Measurements from ENCODE around the gene MPG. TPM values are rescaled to one million over a fixed set of nuclear protein-coding genes. Genes with fewer than 3 reads are reported as not detected.
A peak's percentile ranks its signal among the peaks of the same experiment; 100 is the strongest.

The MPG gene
- total RNA-seq, 5 donors from 2014 or later (not counting 1 experiment from before 2014, with no cell fraction given) = 18.3 to 48.2 (median 38.7) TPM

- no peaks in the 10 kb centered on the region for H3K9me3 Mint-ChIP-seq
Measured at GRCh38 chr16:92431-93339, 14.7 kb downstream of the MPG start.

GRCh38 chr16:94918-95265 is 16.9 kb downstream of the MPG start:
- H3K4me3 ChIP-seq (ENCODE audit: control insufficient read depth in 1 of 2, extremely low read depth in 1 of 2, low read length in 1 of 2) = no peak overlapping the region
- peaks cover 8 to 26% of the 10 kb centered on the region in 2 donors for H3K36me3 ChIP-seq (ENCODE audit: control insufficient read depth in 2 of 2, extremely low read depth in 1 of 2, insufficient read depth in 1 of 2, low read length in 1 of 2)
- Mint-ChIP-seq H3K4me3 (no peak overlapping the region), H3K27me3 (no peaks in the 10 kb centered on the region), H3K27ac (no peak overlapping the region), H3K4me1 (peaks cover 5 to 8% (median 8%) of the 10 kb centered on the region in 3 donors), H3K36me3 (peaks cover 14% of the 10 kb centered on the region), H3K9me3 (no peaks in the 10 kb centered on the region)
- CTCF ChIA-PET = interaction anchor here in 1 of 2 donors (0.7 kb wide), 1 partner anchor 1120 kb away, joined by 10 read pairs; no protein-coding TSS in a partner anchor
- no CpG with 5 or more reads among the region's 5 CpGs for WGBS (ENCODE audit: insufficient coverage)
- DNase-seq (no peak), ATAC-seq (replicated peaks in 1 of 4) (no peak)
- POLR2A ChIA-PET = no interaction called here
- no peaks in the 10 kb centered on the region for H3K9me3 ChIP-seq
- H3K4me1 ChIP-seq (ENCODE audit: control insufficient read depth in 1 of 2, extremely low read depth in 1 of 2, insufficient read depth in 2 of 2, low read length in 2 of 2) = peaks cover 0 to 10% of the 10 kb centered on the region in 2 experiments
- no peak overlapping the region for H3K27ac ChIP-seq (ENCODE audit: low read length)
- H3K27me3 ChIP-seq (replicated peaks in 1 of 2; ENCODE audit: control insufficient read depth in 2 of 2, extremely low read depth in 1 of 2, insufficient read depth in 2 of 2, low read length in 1 of 2) = no peaks in the 10 kb centered on the region

More at GRCh38 chr16:92431-93339, 14.7 kb downstream of the MPG start:
- ATAC-seq (replicated peaks in 1 of 4) (no peak), DNase-seq (no peak)
- Mint-ChIP-seq H3K4me1 (peaks cover 5 to 7% (median 7%) of the 10 kb centered on the region in 3 donors), H3K36me3 (peaks cover 6% of the 10 kb centered on the region), H3K27ac (no peak overlapping the region), H3K4me3 (no peak overlapping the region), H3K27me3 (no peaks in the 10 kb centered on the region)
- no peak overlapping the region for H3K4me3 ChIP-seq (ENCODE audit: control insufficient read depth in 1 of 2, extremely low read depth in 1 of 2, low read length in 1 of 2)
- no peaks in the 10 kb centered on the region for H3K9me3 ChIP-seq
- no peak overlapping the region for H3K27ac ChIP-seq (ENCODE audit: low read length)
- peaks cover 0 to 10% of the 10 kb centered on the region in 2 experiments for H3K4me1 ChIP-seq (ENCODE audit: control insufficient read depth in 1 of 2, extremely low read depth in 1 of 2, insufficient read depth in 2 of 2, low read length in 2 of 2)
- no peaks in the 10 kb centered on the region for H3K27me3 ChIP-seq (replicated peaks in 1 of 2; ENCODE audit: control insufficient read depth in 2 of 2, extremely low read depth in 1 of 2, insufficient read depth in 2 of 2, low read length in 1 of 2)
- ChIA-PET CTCF (no interaction called here), POLR2A (no interaction called here)
- 98% methylated on average over 13 of the region's 15 CpGs for whole genome bisulfite sequencing (ENCODE audit: insufficient coverage)
- peaks cover 10 to 32% of the 10 kb centered on the region in 2 donors for H3K36me3 ChIP-seq (ENCODE audit: control insufficient read depth in 2 of 2, extremely low read depth in 1 of 2, insufficient read depth in 1 of 2, low read length in 1 of 2)

GRCh38 chr16:96935-97381 is 18.9 kb downstream of the MPG start:
- H3K27ac ChIP-seq (ENCODE audit: low read length) = no peak overlapping the region
- H3K27me3 Mint-ChIP-seq = no peaks in the 10 kb centered on the region
- no peak overlapping the region for H3K27ac Mint-ChIP-seq
- H3K36me3 Mint-ChIP-seq = peaks cover 8% of the 10 kb centered on the region
- ChIA-PET CTCF (interaction anchor here (0.5 to 2.2 kb wide), 16 partner anchors 10 to 416 kb away, joined by 3 to 19 read pairs (median 4); partner anchors contain the start of genes FAM234A (in 1 of the 2), HBQ1 (in 1 of the 2), POLR3K (in 1 of the 2) and SNRNP25 (in 1 of the 2)), POLR2A (no interaction called here)
- H3K36me3 ChIP-seq (ENCODE audit: control insufficient read depth in 2 of 2, extremely low read depth in 1 of 2, insufficient read depth in 1 of 2, low read length in 1 of 2) = peaks cover 8 to 20% of the 10 kb centered on the region in 2 donors
- peaks cover 5 to 8% (median 8%) of the 10 kb centered on the region in 3 donors for H3K4me1 Mint-ChIP-seq
- ATAC-seq (replicated peaks in 1 of 4) (peak; percentile 93 to 99 (median 96)), DNase-seq (peak; percentile 78 to 94 (median 86))
- H3K4me1 ChIP-seq (ENCODE audit: control insufficient read depth in 1 of 2, extremely low read depth in 1 of 2, insufficient read depth in 2 of 2, low read length in 2 of 2) = peaks cover 0 to 10% of the 10 kb centered on the region in 2 experiments
- no peak overlapping the region for H3K4me3 ChIP-seq (ENCODE audit: control insufficient read depth in 1 of 2, extremely low read depth in 1 of 2, low read length in 1 of 2)
- H3K27me3 ChIP-seq (replicated peaks in 1 of 2; ENCODE audit: control insufficient read depth in 2 of 2, extremely low read depth in 1 of 2, insufficient read depth in 2 of 2, low read length in 1 of 2) = no peaks in the 10 kb centered on the region
- H3K9me3 ChIP-seq = no peaks in the 10 kb centered on the region
- no peak overlapping the region for H3K4me3 Mint-ChIP-seq
- H3K9me3 Mint-ChIP-seq = no peaks in the 10 kb centered on the region
- 9% methylated on average over 8 of the region's 11 CpGs for WGBS (ENCODE audit: insufficient coverage)

- ChIA-PET POLR2A (no interaction called here), CTCF (interaction anchor here (0.7 to 2.1 kb wide), 8 partner anchors 11 to 416 kb away, joined by 3 to 11 read pairs (median 4); partner anchors contain the start of gene HBQ1 (in 1 of the 2))
- no peak overlapping the region for H3K4me3 Mint-ChIP-seq
- Histone ChIP-seq H3K27me3 (replicated peaks in 1 of 2; ENCODE audit: control insufficient read depth in 2 of 2, extremely low read depth in 1 of 2, insufficient read depth in 2 of 2, low read length in 1 of 2) (no peaks in the 10 kb centered on the region), H3K4me1 (ENCODE audit: control insufficient read depth in 1 of 2, extremely low read depth in 1 of 2, insufficient read depth in 2 of 2, low read length in 2 of 2) (peaks cover 0 to 10% of the 10 kb centered on the region in 2 experiments), H3K9me3 (no peaks in the 10 kb centered on the region), H3K27ac (ENCODE audit: low read length) (no peak overlapping the region), H3K36me3 (ENCODE audit: control insufficient read depth in 2 of 2, extremely low read depth in 1 of 2, insufficient read depth in 1 of 2, low read length in 1 of 2) (peaks cover 2 to 16% of the 10 kb centered on the region in 2 donors), H3K4me3 (ENCODE audit: control insufficient read depth in 1 of 2, extremely low read depth in 1 of 2, low read length in 1 of 2) (no peak overlapping the region)
- DNase-seq (no peak), ATAC-seq (replicated peaks in 1 of 4) (no peak)
- H3K27ac Mint-ChIP-seq = no peak overlapping the region
- no peaks in the 10 kb centered on the region for H3K9me3 Mint-ChIP-seq
- H3K36me3 Mint-ChIP-seq = peaks cover 12% of the 10 kb centered on the region
- H3K4me1 Mint-ChIP-seq = peaks cover 5 to 8% (median 8%) of the 10 kb centered on the region in 3 donors
- WGBS (ENCODE audit: insufficient coverage) = 89% methylated on average over 8 of the region's 8 CpGs
- H3K27me3 Mint-ChIP-seq = no peaks in the 10 kb centered on the region
Measured at GRCh38 chr16:97822-98221, 19.8 kb downstream of the MPG start.

GRCh38 chr16:100989-101388 is 23.0 kb downstream of the MPG start:
- peaks cover 15% of the 10 kb centered on the region for H3K36me3 Mint-ChIP-seq
- ChIA-PET CTCF (no interaction called here), POLR2A (no interaction called here)
- 95% methylated on average over 4 of the region's 5 CpGs for WGBS (ENCODE audit: insufficient coverage)
- H3K4me3 Mint-ChIP-seq = no peak overlapping the region
- H3K36me3 ChIP-seq (ENCODE audit: control insufficient read depth in 2 of 2, extremely low read depth in 1 of 2, insufficient read depth in 1 of 2, low read length in 1 of 2) = peaks cover 2 to 25% of the 10 kb centered on the region in 2 donors
- H3K9me3 ChIP-seq = no peaks in the 10 kb centered on the region
- H3K4me1 Mint-ChIP-seq = peaks cover 5 to 8% (median 8%) of the 10 kb centered on the region in 3 donors
- ATAC-seq (replicated peaks in 1 of 4) = no peak
- no peak for DNase-seq
- no peak overlapping the region for H3K4me3 ChIP-seq (ENCODE audit: control insufficient read depth in 1 of 2, extremely low read depth in 1 of 2, low read length in 1 of 2)
- no peaks in the 10 kb centered on the region for H3K27me3 ChIP-seq (replicated peaks in 1 of 2; ENCODE audit: control insufficient read depth in 2 of 2, extremely low read depth in 1 of 2, insufficient read depth in 2 of 2, low read length in 1 of 2)
- peaks cover 0 to 10% of the 10 kb centered on the region in 2 experiments for H3K4me1 ChIP-seq (ENCODE audit: control insufficient read depth in 1 of 2, extremely low read depth in 1 of 2, insufficient read depth in 2 of 2, low read length in 2 of 2)
- no peak overlapping the region for H3K27ac Mint-ChIP-seq
- H3K27ac ChIP-seq (ENCODE audit: low read length) = no peak overlapping the region
- H3K9me3 Mint-ChIP-seq = no peaks in the 10 kb centered on the region
- H3K27me3 Mint-ChIP-seq = no peaks in the 10 kb centered on the region

GRCh38 chr16:101586-101985 is 23.6 kb downstream of the MPG start:
- no peaks in the 10 kb centered on the region for H3K27me3 Mint-ChIP-seq
- CTCF ChIA-PET = no interaction called here
- Histone ChIP-seq H3K27ac (ENCODE audit: low read length) (no peak overlapping the region), H3K9me3 (no peaks in the 10 kb centered on the region), H3K4me3 (ENCODE audit: control insufficient read depth in 1 of 2, extremely low read depth in 1 of 2, low read length in 1 of 2) (no peak overlapping the region), H3K4me1 (ENCODE audit: control insufficient read depth in 1 of 2, extremely low read depth in 1 of 2, insufficient read depth in 2 of 2, low read length in 2 of 2) (peaks cover 0 to 9% of the 10 kb centered on the region in 2 experiments), H3K36me3 (ENCODE audit: control insufficient read depth in 2 of 2, extremely low read depth in 1 of 2, insufficient read depth in 1 of 2, low read length in 1 of 2) (peaks cover 2 to 25% of the 10 kb centered on the region in 2 donors), H3K27me3 (replicated peaks in 1 of 2; ENCODE audit: control insufficient read depth in 2 of 2, extremely low read depth in 1 of 2, insufficient read depth in 2 of 2, low read length in 1 of 2) (no peaks in the 10 kb centered on the region)
- DNase-seq (no peak), ATAC-seq (replicated peaks in 1 of 4) (no peak)
- POLR2A ChIA-PET = no interaction called here
- peaks cover 15% of the 10 kb centered on the region for H3K36me3 Mint-ChIP-seq
- H3K4me3 Mint-ChIP-seq = no peak overlapping the region
- no peaks in the 10 kb centered on the region for H3K9me3 Mint-ChIP-seq
- H3K4me1 Mint-ChIP-seq = peaks cover 5 to 8% (median 8%) of the 10 kb centered on the region in 3 donors
- H3K27ac Mint-ChIP-seq = no peak overlapping the region
- 86% methylated on average over 3 of the region's 6 CpGs for WGBS (ENCODE audit: insufficient coverage)
